ENCODE results near the gene AVPR1A.

The AVPR1A gene

GRCh38 chr12:63095369-63095980 lies 55.5 kb downstream of the AVPR1A start:
- DNase-seq (ENCODE audit: low read depth in 2 of 2), result no peak

- DNase-seq (ENCODE audit: low read depth in 2 of 2), result no peak
Observed at GRCh38 chr12:63093711-63094110, 57.3 kb downstream of the AVPR1A start.

DNA sequence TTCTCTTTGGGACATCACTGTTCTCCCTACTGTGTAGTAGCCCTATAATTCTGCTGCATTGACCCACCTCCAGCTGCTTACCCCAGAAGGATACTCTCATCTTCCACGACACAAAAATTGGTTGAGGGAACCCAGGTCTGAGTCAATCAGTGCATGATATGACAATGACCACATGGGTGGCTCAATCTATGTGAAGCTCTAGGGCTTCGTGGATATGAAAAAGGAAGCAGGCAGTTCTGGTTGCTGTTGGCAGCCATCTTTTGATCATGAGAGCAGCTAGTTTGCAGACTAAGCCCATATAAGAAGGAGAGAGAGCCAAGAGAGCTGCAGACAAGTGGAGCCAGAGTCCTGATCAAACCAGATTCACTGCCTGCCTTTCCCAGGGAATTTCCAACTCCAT lies 57.9 kb downstream of the AVPR1A start:
- no peak for DNase-seq (ENCODE audit: low read depth in 2 of 2)

Measured in stimulated activated CD4-positive, alpha-beta T cell treated with anti-CD3 and anti-CD28 coated beads, Interleukin-1b, Interleukin-23, amount 100 ng/mL, for 4 hours (primary cell).